Activated CD4-positive, alpha-beta T cell treated with anti-CD3 and anti-CD28 coated beads, Interleukin-2, amount 50 U/mL, for 24 hours (primary cell): ENCODE measurements around the gene NDUFA5.
"Not testable (repeated sequence)": the region's sequence is repeated elsewhere in the genome, so short reads cannot be mapped to it uniquely, and the experiment has no call there.

ENCODE experiments used
- DNase-seq, 2 donors: peaks; one replicate each; pipeline ENCODE4 v3.0.0-alpha.2; 2020; ENCODE audit warnings: low read depth in 1 of 2, low spot score in 1 of 2

Gene NDUFA5

DNA sequence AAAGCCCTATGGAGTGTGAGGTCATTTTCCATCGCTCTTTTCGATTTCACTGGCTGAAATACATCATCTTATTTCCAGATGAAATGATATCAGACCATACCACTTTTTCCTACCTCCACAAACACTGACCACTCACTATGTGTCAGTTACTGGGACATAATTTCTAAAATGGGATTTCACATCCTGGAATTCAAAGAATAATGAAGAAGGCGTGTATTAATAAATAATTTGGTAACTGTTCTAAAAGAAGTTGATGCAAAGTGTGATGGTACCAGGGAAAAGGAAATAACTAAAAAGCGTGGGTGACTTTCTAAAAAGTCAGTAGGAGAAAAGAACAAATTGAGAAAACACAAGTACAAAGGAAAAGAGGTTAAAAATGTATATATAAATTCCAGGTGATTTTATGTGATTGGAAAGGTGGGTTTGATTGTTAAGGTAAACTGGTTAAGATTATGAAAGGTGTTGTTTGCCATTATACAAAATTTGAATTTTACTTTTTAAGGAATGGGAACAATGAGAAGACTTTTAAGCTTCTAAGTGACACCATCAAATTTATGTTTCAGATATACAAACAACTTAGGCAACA, 764 bp upstream of the NDUFA5 start:
- DNase-seq = no peak

GRCh38 chr7:123557016-123557397, 611 bp downstream of the NDUFA5 start:
- no peak for DNase-seq

GRCh38 chr7:123555484-123555883, 2.1 kb downstream of the NDUFA5 start:
- DNase-seq = no peak

- no peak for DNase-seq
Measured at GRCh38 chr7:123553159-123553558, 4.5 kb downstream of the NDUFA5 start.

GRCh38 chr7:123552641-123553040, 5.0 kb downstream of the NDUFA5 start:
- DNase-seq = no peak

- DNase-seq = not testable (repeated sequence)
Measured at GRCh38 chr7:123552134-123552533, 5.5 kb downstream of the NDUFA5 start.

GRCh38 chr7:123548406-123548805, 9.2 kb downstream of the NDUFA5 start:
- DNase-seq = no peak

DNA sequence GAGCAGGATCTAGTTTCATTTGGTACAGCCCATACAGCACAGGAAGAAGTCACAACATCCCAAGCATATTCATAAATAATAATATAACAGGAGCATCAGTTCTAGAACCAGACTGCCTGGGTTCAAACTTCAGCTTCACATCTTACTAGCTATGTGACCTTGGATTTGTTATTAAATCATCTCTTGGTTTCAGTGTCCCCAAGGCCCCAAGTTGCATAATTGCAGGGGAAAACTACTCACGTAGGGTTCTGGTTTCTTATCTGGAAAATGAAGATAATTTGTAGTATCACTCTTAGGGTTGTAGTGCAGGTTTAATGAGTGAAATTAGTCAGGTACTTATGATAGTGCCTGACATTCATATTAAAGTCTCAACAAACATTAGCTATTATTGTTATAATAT, 17.7 kb downstream of the NDUFA5 start:
- DNase-seq = no peak

DNA sequence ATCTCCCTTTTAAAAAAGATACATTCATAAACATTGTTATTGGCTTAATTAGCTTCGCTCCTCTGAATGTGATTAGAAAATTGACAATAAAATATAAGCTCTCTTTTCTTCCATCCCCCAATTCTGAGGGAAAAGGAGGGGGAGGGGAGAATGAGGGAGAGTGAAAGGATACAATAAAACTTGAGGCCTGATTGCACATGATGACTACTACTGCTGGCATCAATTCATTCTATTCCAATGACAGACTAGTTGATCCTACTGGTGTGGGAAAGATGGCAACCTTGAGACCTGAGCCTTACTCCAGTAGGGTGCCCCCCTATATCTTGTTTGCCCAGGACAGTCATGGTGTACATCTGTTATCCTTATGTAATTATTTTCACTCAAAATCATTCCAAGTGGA, 18.7 kb downstream of the NDUFA5 start:
- DNase-seq = no peak

DNA sequence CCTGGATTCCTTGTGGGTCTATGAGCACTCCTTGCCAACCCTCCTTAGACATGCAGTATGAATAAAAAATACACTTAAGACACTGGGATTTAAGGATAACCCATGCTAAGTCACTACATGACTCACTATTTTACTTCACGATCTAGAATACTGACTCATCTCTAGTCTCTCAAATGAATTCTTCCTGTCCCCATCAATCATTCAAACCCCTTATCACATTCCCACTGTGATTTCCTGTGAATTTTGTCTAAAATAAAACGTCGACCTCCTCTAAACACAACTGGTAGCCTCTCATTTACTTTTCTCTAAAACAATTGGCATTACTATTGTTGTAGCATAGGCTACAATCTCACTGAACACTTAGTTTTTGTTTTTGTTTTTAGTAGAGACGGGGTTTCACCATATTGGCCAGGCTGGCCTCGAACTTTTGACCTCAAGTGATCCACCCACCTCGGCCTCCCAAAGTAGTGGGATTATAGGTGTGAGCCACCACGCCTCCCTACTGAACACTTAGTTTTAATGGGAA, 19.4 kb downstream of the NDUFA5 start:
- no peak for DNase-seq

DNA sequence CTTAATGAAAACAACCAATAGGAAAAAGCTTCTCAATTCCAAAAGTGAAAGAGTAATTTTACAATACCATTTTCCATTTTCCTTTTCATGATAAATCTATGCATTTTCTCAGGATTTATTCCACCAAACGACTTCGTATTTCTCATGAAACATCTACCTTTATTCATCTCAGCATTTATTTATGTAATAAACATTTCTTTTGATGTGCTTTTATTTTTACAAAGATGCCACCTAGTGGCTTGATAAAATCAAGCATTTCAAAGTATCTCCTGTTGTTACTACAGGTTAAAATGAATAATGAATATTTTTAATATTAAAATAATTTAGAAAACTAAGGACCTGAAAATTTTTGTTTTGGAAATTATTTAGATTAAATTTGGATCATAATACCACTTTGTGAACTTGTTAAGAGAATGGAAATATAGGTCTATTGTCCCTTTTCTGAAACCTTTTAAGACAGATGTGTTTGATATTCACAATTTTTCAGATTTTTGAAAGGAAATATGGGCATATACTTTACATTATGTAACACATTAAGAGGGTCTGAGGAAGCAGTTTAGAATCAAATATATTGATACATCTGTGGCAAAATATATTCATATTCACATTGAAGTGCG, 20.5 kb downstream of the NDUFA5 start:
- no peak for DNase-seq

DNA sequence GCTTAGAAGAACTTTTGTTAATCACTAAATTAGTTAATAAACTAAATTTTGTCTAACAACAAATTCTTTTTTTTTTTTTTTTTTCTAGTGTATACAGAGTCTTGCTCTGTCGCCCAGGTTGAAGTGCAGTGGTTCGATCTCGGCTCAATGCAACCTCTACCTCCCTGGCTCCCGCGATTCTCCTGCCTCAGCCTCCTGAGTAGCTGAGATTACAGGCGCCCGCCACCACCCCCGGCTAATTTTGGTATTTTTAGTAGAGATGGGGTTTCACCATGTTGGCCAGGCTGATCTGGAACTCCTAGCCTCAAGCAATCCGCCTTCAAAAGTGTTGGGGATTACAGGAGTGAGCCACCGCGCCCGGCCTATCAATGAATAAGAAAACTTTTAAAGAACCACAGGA, 22.1 kb downstream of the NDUFA5 start:
- no peak for DNase-seq

DNA sequence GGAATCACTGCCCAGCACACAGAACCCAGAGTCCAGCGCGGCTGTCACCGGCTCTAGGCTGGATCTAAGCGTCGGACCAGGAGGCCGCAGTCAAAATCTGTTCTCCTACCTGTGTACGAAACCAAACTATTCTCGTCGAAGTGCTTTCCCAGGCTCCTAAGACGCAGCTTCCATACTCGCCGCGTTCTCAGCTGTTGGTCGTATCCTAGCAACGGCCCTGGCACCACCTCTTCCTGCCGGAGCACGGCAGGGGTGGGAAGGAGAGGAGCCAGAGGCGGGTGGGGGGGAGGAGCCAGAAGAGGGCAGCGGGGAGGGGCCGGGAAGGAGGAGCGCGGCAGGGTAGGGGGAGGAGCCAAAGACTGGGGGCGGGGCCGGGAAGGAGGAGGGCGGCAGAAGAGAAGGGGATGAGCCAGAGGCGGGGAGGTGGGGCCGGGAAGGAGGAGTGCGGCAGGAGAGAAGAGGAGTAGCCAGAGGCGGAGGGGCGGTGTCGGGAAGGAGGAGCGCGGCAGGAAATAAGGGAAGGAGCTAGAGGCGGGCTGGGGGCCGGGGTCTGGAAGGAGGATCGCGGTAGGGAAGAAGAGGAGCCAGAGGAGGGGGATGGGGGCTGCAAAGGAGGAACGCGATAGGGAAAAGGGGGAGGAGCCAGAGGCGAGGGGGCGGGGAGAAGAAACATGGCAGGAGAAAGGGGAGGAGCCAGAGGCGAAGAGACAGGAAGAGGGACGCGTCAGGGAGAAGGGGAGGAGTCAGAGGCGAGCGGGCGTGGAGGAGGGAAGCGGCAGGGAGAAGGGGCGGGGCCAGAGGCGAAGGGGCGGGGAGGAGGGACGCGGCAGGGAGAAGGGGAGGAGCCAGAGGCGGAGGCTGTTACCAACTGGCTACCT, 23.0 kb downstream of the NDUFA5 start, which contains the start of gene IQUB:
TSS of gene IQUB (minus strand) at position 213 of the 878 bp plus-strand sequence. CDS start 22,255 bp downstream, outside the sequence.
- peak; percentile 93 to 95 for DNase-seq

GRCh38 chr7:123533929-123534382, 23.7 kb downstream of the NDUFA5 start:
- DNase-seq = no peak

DNA sequence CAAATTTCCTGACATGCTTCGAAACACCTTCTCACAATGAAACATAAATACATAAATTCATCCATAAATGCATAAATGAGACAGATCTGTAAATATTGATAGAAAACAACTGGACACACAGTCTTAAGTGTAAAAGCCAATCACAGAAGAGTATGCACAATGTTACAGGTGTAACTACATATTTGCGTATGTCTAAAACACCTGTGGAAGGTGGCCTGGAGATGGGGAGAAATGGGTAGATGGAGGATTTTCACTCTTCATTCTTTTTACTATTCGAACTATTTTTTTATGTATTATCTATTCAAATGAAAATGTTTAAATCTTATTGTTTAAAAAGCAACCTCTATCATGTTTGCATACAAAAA, 24.1 kb downstream of the NDUFA5 start:
- no peak for DNase-seq

- peak in 1 of 2 donors; percentile 6 for DNase-seq
Measured at GRCh38 chr7:123532788-123533552, 24.6 kb downstream of the NDUFA5 start.

GRCh38 chr7:123532343-123532742, 25.3 kb downstream of the NDUFA5 start:
- not testable (repeated sequence) for DNase-seq

- DNase-seq = not testable (repeated sequence)
Measured at GRCh38 chr7:123530035-123530591, 27.5 kb downstream of the NDUFA5 start.

DNA sequence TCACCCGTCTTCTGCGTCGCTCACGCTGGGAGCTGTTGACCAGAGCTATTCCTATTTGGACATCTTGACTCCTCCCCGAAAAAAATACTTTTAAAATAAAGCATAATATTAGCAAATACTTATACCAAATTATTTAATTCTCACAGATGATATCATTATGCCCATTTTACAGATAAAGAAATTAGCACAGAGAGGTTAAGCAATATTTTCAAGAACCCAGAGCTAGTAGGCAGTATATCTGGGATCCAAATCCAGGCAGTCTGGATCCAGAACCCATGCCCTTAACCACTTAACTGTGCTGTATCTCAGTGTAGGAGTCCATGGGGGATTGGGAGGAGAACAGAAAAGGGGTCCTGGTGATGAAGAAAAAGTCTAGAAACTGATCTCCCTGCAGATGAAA, 29.4 kb downstream of the NDUFA5 start:
- no peak for DNase-seq

DNA sequence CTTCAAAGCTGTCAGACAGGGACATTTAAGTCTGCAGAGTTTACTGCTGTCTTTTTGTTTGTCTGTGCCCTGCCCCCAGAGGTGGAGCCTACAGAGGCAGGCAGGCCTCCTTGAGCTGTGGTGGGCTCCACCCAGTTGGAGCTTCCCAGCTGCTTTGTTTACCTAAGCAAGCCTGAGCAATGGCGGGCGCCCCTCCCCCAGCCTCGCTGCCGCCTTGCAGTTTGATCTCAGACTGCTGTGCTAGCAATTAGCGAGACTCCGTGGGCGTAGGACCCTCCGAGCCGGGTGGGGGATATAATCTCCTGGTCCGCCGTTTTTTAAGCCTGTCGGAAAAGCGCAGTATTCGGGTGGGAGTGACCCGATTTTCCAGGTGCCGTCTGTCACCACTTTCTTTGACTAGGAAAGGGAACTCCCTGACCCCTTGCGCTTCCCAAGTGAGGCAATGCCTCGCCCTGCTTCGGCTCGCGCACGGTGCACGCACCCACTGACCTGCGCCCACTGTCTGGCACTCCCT, 29.8 kb downstream of the NDUFA5 start:
- not testable (repeated sequence) for DNase-seq
